GM18870 (cell line): ENCODE data around the gene GRAMD1A.
"Not testable (repeated sequence)": the region's sequence is repeated elsewhere in the genome, so short reads cannot be mapped to it uniquely, and the experiment has no call there.

Experiments
- ATAC-seq: cut with Tn5 transposase; IDR thresholded peaks from one replicate; pipeline ENCODE4 v1.9.1; 2021; ENCODE audit warnings: moderate library complexity; ENCODE audit not compliant: unreplicated experiment

GRAMD1A gene

DNA sequence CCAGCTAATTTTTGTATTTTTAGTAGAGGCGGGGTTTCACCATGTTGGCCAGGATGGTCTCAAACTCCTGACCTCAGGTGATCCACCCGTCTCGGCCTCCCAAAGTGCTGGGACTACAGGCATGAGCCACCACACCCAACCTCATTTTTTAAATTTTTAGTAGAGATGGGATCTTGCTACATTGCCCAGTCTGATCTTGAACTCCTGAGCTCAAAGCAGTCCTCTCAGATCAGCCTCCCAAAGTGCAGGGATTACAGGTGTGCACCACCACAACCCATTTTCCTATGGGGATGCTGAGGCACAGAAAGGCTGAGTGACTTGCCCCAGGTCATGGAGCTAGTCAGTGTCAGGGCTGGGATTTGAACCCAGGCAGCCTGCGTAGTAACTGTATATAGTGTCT lies 51.1 kb downstream of the GRAMD1A start:
- not testable (repeated sequence) for ATAC-seq

- no peak for ATAC-seq
These were observed 51.7 kb downstream of the GRAMD1A start for GRCh38 chr19:35051796-35052195.

DNA sequence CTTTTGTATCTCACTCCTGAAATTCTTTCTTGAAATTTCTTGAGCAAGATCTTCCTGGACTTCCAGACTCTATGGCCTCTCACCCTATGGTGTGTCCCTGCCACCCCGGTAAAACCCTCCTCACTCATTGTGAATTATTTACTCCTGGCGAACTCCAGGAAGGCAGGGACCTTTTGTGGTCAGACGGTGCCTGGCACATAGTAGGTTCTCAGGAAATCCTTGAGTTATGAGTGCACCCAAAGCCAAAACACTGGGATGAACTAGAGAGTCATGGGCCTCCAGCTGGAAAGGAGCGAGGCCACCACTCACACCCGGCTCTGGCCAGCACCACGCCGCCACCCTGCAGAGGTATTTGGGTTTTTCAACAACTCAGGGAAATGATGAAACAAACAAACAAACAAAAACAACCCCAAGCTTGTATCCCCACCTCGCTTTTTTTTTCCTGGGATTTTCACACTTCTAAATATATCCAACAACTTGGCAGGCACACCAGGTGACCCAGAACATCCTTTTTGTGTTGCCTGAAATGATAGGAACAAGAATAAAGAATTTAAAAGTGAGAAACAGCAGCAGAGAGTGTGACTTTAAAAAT lies 52.6 kb downstream of the GRAMD1A start:
- no peak for ATAC-seq

DNA sequence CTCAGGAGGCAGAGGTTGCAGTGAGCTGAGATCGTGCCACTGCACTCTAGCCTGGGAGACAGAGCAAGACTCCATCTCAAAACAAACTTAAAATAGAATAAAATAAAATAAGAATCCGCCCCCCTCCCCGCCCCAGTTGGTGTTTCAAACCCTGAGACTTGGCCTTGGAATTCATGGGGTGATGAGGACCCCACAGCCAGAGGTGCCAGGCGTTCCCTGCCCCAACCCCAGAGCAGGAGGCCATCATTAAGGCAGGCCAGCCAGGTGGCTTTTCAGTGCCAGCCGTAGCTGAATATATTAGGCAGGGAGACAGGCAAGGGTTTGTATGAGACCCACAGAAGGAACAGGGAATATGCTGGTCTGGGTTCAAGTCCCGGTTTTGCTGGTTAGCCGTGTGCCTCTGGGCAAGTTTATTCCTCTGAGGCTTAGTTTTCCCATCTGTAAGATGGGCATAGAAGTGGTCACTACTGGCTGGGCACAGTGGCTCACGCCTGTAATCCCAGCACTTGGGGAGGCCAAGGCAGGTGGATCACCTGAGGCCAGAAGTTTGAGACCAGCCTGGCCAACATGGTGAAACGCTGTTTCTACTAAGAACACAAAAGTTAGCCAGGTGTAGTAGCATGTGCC lies 53.7 kb downstream of the GRAMD1A start:
- ATAC-seq: no peak

DNA sequence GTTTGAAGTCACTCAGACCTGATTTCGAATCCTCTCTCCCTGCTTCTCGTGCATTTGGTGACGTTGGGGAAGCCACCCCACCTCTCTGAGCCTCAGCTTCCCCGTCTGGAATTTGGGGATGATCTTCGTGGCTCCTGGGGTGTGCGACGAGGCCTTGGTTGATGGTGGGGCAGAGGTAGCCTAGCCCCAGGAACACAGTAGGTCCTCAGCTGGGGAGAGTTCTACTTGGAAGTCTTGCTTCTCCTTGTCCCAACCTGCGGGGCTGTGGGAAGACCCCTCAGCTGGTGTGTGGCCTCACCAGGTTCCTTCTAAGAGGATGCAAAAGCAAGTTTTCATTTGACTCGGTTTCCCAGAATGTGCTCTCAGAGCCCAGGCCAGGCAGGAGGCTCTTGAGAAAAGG lies 54.5 kb downstream of the GRAMD1A start:
- ATAC-seq: no peak

- no peak for ATAC-seq
These were observed 55.6 kb downstream of the GRAMD1A start for GRCh38 chr19:35055715-35056179.

- ATAC-seq: no peak
These were observed 56.5 kb downstream of the GRAMD1A start for GRCh38 chr19:35056513-35057063.

- no peak for ATAC-seq
These were observed 58.2 kb downstream of the GRAMD1A start for GRCh38 chr19:35058370-35058769.

GRCh38 chr19:35059006-35059798 lies 59.1 kb downstream of the GRAMD1A start:
- no peak for ATAC-seq

DNA sequence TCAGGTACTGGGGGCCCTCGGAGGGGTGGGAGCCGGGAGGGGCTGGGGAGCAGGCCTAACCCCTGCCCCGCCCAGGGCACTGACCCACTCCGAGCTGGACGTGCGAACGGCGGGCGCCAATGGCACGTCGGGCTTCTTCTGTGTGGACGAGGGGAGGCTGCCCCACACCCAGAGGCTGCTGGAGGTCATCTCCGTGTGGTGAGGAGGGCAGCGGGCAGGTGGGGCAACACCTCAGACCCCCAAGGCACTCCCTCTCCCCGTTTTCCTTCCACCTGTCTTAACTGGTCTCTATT lies 59.6 kb downstream of the GRAMD1A start:
- no peak for ATAC-seq

GRCh38 chr19:35060160-35060855 lies 60.2 kb downstream of the GRAMD1A start:
- ATAC-seq: no peak

DNA sequence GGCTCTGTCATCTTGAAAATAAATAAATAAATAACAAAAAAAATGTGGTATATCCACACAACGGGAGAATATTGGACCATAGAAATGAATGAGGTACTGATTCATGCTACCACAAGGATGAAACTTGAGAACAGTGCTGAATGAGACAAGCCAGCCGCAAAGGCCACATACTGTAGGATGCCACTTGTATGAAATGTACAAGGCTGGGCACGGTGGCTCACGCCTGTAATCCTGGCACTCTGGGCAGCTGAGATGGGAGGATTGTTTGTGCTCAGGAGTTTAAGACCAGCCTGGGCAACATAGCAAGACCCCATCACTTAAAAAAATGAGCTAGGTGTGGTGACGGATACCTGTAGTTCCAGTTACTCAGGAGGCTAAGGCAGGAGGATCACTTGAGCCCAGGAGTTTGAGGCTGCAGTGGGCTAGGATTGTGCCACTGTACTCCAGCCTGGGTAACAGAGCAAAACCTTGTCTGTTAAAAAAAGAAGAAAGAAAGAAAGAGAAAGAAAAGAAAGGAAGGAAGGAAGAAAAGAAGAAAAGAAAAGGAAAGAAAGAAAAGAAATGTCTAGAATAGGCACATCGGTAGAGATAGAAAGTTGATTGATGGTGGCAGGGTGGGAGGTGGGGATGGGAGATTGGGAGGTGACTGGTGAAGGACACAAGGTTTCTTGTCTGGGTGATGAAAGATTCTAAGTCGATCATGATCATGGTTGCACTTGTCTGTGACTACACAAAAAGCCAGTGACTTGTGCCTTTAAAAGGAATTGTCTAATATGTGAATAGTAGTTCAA lies 61.7 kb downstream of the GRAMD1A start:
- ATAC-seq: no peak

DNA sequence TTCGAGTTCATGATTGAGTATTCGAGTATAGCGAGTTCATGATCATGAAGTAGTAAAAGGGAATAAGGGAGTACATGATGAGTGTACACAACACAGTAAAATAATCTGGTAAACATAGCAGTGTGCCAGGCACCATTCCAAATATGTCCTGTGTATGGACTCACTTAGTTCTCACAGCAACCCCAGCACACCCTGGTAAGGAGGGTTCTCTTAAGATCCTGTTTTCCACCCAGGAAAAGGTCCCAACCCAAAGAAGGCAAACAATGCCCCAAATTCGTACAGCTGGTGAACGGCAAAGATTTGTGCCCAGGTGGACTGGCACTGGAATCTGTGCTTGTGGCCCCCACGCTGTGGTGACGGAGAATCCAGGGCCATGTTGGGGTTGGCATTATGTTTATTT lies 62.8 kb downstream of the GRAMD1A start:
- ATAC-seq: no peak

DNA sequence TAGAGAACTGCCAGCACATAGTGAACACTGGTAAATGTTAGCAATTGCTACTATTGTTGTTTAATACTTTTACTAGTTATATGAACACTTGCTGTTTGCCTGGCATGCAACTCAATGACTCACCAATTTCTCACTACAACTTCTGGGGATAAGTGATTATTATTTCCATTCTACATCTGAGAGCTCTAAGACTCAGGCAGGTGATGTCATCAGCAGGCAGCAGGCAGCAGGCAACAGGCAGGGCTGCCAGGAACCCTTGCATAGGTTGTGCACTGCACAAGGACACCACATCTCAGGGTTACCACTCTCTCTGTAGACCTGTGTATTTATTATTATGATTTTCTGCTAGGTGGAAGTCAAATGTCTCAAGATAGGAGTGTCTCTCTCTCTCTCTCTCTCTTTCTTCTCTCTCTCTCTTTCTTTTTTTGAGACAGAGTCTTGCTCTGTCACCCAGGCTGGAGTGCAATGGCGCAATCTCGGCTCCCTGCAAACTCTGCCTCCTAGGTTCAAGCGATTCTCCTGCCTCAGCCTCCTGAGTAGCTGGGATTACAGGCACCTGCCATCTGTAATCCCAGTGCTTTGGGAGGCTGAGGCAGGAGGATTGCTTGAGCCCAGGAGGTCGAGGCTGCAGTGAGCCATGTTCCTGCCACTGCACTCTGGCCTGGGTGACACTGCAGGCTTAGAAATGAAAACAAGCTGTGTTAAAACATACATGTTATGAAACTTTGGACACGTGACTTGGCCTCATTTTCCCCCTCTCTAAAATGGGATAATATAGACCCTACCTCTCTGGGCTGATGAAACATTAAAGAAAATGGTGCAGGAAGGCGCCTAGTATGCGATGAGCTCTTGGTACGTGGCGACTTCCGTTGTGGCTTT lies 64.1 kb downstream of the GRAMD1A start:
- ATAC-seq: no peak

GRCh38 chr19:35065574-35065973 lies 65.5 kb downstream of the GRAMD1A start:
- no peak for ATAC-seq

DNA sequence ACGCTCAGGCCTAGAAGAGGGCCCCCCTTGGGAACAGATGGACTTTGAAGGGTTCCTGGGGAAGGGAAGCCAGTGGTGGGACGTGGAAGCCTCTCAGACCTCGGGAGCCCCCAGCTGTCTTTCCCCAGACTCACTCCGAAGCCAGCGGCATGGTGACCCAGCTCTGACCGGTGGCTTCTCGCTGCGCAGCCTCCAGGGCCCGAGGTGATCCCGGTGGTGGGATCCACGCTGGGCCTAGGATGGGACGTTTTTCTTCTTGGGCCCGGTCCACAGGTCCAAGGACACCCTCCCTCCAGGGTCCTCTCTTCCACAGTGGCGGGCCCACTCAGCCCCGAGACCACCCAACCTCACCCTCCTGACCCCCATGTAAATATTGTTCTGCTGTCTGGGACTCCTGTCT lies 66.0 kb downstream of the GRAMD1A start:
- ATAC-seq: no peak

GRCh38 chr19:35066691-35067563 lies 66.8 kb downstream of the GRAMD1A start:
- no peak for ATAC-seq

GRCh38 chr19:35068941-35069634 lies 69.0 kb downstream of the GRAMD1A start:
- ATAC-seq: no peak
